SK-N-SH treated with all-trans-retinoic acid at 6 μM for 48 hours (cell line): ENCODE data around the gene RPA1.
"Not testable (repeated sequence)": the region's sequence is repeated elsewhere in the genome, so short reads cannot be mapped to it uniquely, and the experiment has no call there.

Experiments
- ATAC-seq: fragments of 200-7000 bp; cut with Tn5 transposase; 3 replicates; pipeline ENCODE4 v1.9.1; 2020; ENCODE audit warnings: mild to moderate bottlenecking, moderate library complexity
- ARNTL ChIP-seq: fragments of 450-650 bp; formaldehyde crosslinking; IDR thresholded peaks from 2 replicates; pipeline ENCODE4 v1.5.0; 2020; ENCODE audit warnings: low read depth, mild to moderate bottlenecking, moderate library complexity, borderline replicate concordance
- CREB5 ChIP-seq: fragments of 250-450 bp; sonication (Bioruptor Pico); IDR thresholded peaks from 2 replicates; pipeline ENCODE4 v1.5.1; 2020; ENCODE audit warnings: low read depth, mild to moderate bottlenecking, moderate library complexity
- CSDC2 ChIP-seq: fragments of 250-450 bp; sonication (Bioruptor Pico); IDR thresholded peaks from 2 replicates; pipeline ENCODE4 v1.5.0; 2020; ENCODE audit warnings: mild to moderate bottlenecking, moderate library complexity
- CSRNP3 ChIP-seq: fragments of 250-450 bp; sonication (Bioruptor Pico); IDR thresholded peaks from 2 replicates; pipeline ENCODE4 v1.5.1; 2021; ENCODE audit warnings: mild to moderate bottlenecking, moderate library complexity
- OSR1 ChIP-seq: fragments of 250-450 bp; sonication (Bioruptor Pico); IDR thresholded peaks from 2 replicates; pipeline ENCODE4 v1.8.0; 2022; ENCODE audit warnings: moderate library complexity, mild to moderate bottlenecking, inconsistent platforms
- PATZ1 ChIP-seq: fragments of 250-450 bp; sonication (Bioruptor Pico); IDR thresholded peaks from 2 replicates; pipeline ENCODE4 v1.8.0; 2020; ENCODE audit warnings: mild to moderate bottlenecking, moderate library complexity, borderline replicate concordance
- POU6F1 ChIP-seq: fragments of 250-450 bp; sonication (Bioruptor Pico); IDR thresholded peaks from 2 replicates; pipeline ENCODE4 v1.8.0; 2021; ENCODE audit warnings: low read depth, mild to moderate bottlenecking, moderate library complexity, borderline replicate concordance
- PPARA ChIP-seq: fragments of 250-450 bp; sonication (Bioruptor Pico); IDR thresholded peaks from 2 replicates; pipeline ENCODE4 v1.5.0; 2020; ENCODE audit warnings: mild to moderate bottlenecking, borderline replicate concordance
- RARB ChIP-seq: fragments of 250-450 bp; sonication (Bioruptor Pico); IDR thresholded peaks from 2 replicates; pipeline ENCODE4 v1.8.0; 2021; ENCODE audit warnings: mild to moderate bottlenecking, moderate library complexity
- TCF4 ChIP-seq: fragments of 250-450 bp; sonication (Bioruptor Pico); IDR thresholded peaks from 2 replicates; pipeline ENCODE4 v1.8.0; 2021; ENCODE audit warnings: mild to moderate bottlenecking, moderate library complexity, borderline replicate concordance
- TOX ChIP-seq: fragments of 250-450 bp; sonication (Bioruptor Pico); IDR thresholded peaks from 2 replicates; pipeline ENCODE4 v1.8.0; 2021; ENCODE audit warnings: mild to moderate bottlenecking, moderate library complexity, borderline replicate concordance
- TSHZ2 ChIP-seq: fragments of 250-450 bp; sonication (Bioruptor Pico); IDR thresholded peaks from 2 replicates; pipeline ENCODE4 v1.5.0; 2020; ENCODE audit warnings: mild to moderate bottlenecking, moderate library complexity
- ZC3H10 ChIP-seq: fragments of 250-450 bp; sonication (Bioruptor Pico); IDR thresholded peaks from 2 replicates; pipeline ENCODE4 v1.5.1; 2021; ENCODE audit warnings: mild to moderate bottlenecking, moderate library complexity
- ZFP3 ChIP-seq: fragments of 250-450 bp; sonication (Bioruptor Pico); IDR thresholded peaks from 2 replicates; pipeline ENCODE4 v1.5.0; 2020; ENCODE audit warnings: mild to moderate bottlenecking, moderate library complexity
- ZFP30 ChIP-seq: fragments of 450-650 bp; formaldehyde crosslinking; IDR thresholded peaks from 2 replicates; pipeline ENCODE4 v1.5.0; 2022; ENCODE audit warnings: mild to moderate bottlenecking, moderate library complexity
- ZNF8 ChIP-seq: fragments of 450-650 bp; formaldehyde crosslinking; IDR thresholded peaks from 2 replicates; pipeline ENCODE4 v1.5.0; 2020; ENCODE audit warnings: mild to moderate bottlenecking, moderate library complexity

RPA1 gene

GRCh38 chr17:1853698-1854097 lies 23.9 kb downstream of the RPA1 start:
- ATAC-seq: no peak
- no peak for TF ChIP-seq TSHZ2
- TF ChIP-seq ARNTL (CRISPR knock-in tag): no peak
- TF ChIP-seq PPARA (CRISPR knock-in tag): no peak
- TF ChIP-seq CREB5 (CRISPR knock-in tag): no peak
- no peak for TF ChIP-seq ZC3H10 (CRISPR knock-in tag)
- no peak for TF ChIP-seq ZNF8 (CRISPR knock-in tag)
- TF ChIP-seq PATZ1 (CRISPR knock-in tag): no peak
- TF ChIP-seq CSRNP3 (CRISPR knock-in tag): no peak
- TF ChIP-seq ZFP3 (CRISPR knock-in tag): no peak
- TF ChIP-seq POU6F1 (CRISPR knock-in tag): no peak
- TF ChIP-seq CSDC2 (CRISPR knock-in tag): no peak
- no peak for TF ChIP-seq OSR1 (CRISPR knock-in tag)
- no peak for TF ChIP-seq RARB (CRISPR knock-in tag)
- TF ChIP-seq TOX: no peak
- TF ChIP-seq, all 23 proteins: peak for 0

- not testable (repeated sequence) for ATAC-seq
Observed at GRCh38 chr17:1856462-1856861, 26.7 kb downstream of the RPA1 start.

GRCh38 chr17:1860978-1861377 lies 31.2 kb downstream of the RPA1 start:
- TF ChIP-seq TCF4 (CRISPR knock-in tag) (no peak), RARB (CRISPR knock-in tag) (no peak), CSDC2 (CRISPR knock-in tag) (no peak), PATZ1 (CRISPR knock-in tag) (no peak), ARNTL (CRISPR knock-in tag) (no peak), ZC3H10 (CRISPR knock-in tag) (no peak), POU6F1 (CRISPR knock-in tag) (no peak), ZFP30 (CRISPR knock-in tag) (no peak)
- TF ChIP-seq, all 23 proteins: peak for 0

More at GRCh38 chr17:1860978-1861377, 31.2 kb downstream of the RPA1 start:
- no peak for ATAC-seq
